Type B pancreatic cell (in vitro differentiated cells): Measurements from ENCODE around the gene F12. TPM values are rescaled to one million over a fixed set of nuclear protein-coding genes. Genes with fewer than 3 reads are reported as not detected.

ENCODE experiments used
- DNase-seq: peaks from one replicate; pipeline ENCODE4 v3.0.0; 2021; ENCODE audit warnings: mixed read lengths; ENCODE audit not compliant: unreplicated experiment; ENCODE audit errors: extremely low spot score
- H3K27ac Mint-ChIP-seq: 2 replicates; pipeline ENCODE4 v1.8.0; 2021; ENCODE audit warnings: mild to moderate bottlenecking, mixed read lengths
- H3K27me3 Mint-ChIP-seq: 2 replicates; pipeline ENCODE4 v1.8.0; 2021; ENCODE audit warnings: mixed read lengths
- H3K36me3 Mint-ChIP-seq: 2 replicates; pipeline ENCODE4 v1.8.0; 2021; ENCODE audit warnings: mixed read lengths
- H3K4me1 Mint-ChIP-seq: one replicate; pipeline ENCODE4 v1.8.0; 2021; ENCODE audit warnings: mixed read lengths; ENCODE audit not compliant: unreplicated experiment
- H3K4me3 Mint-ChIP-seq: 2 replicates; pipeline ENCODE4 v1.8.0; 2021; ENCODE audit warnings: mild to moderate bottlenecking, mixed read lengths
- H3K9me3 Mint-ChIP-seq: 2 replicates; pipeline ENCODE4 v1.8.0; 2021; ENCODE audit warnings: mixed read lengths
- CTCF ChIP-seq: fragments of 200-600 bp; sonication (generic); conservative IDR thresholded peaks from 2 replicates; pipeline ENCODE4 v1.5.0; 2021; ENCODE audit warnings: antibody characterized with exemption, mild to moderate bottlenecking
- total RNA-seq: library from RNA; stranded (reverse); gene quantifications from 2 replicates; pipeline ENCODE4 v1.2.1, GENCODE V29; 2021; ENCODE audit warnings: low replicate concordance

Gene F12
- total RNA-seq, 1 donor from 2014 or later, result 3.2 TPM

DNA sequence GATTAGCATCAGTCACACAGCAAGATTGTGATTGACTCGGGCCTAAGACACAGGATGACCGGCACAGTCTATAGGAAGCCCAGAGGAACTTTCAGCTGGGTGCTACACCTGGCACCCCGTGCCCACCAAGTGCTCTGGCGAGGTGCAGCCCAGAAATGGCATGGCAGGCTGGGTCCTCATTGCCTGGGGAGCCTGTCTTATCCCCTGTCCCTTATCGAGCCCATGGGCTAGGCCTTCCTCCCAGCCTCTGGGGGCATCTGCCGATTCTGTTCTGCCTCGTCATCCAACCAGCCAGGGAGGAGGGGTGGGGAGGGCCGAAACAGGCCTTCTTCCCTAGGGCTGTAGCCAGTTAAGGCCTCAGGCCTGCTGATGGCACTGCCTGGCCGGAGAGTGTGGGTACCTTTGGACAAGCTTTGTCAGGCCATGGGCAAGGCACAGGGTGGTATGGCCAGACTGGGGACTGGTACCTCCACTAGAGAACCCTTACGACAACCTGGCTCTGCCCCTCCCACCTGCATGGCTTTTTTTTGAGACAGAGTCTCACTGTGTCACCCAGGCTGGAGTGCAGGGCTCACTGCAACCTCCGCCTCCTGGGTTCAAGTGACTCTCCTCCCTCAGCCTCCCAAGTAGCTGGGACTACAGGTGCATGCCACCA is 18.7 kb upstream of the F12 start:
- no peaks in the 10 kb centered on the region for H3K27me3 Mint-ChIP-seq
- no peak for DNase-seq

DNA sequence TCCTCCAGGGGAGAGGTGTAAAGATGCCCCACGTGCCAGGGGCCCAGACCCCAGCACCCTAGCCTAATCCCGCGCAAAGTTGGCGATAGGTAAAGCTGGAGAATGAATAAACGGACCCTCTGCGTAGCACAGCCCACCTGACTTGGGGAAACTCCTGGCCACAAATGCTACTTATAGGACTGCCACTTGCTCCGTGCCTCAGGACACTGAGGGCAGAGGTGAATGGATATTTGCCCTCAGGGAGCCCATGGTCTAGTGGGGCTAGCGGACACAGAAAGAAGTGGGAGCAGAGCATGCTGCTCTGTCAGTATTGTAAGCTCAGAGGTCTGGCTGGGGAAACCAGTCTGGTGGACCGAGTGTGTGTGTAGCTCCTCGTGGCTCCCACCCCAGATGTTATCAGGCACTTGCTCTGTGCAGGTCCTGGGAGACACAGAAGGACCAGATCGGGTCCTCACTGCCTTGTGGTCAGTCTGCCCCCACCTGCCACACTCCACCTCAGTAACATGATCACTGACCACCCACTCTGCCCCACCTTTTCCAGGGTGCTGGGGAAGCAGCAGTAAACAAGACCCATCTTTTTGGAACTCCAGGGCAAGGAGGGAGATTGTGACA is 18.0 kb upstream of the F12 start:
- no peak for TF ChIP-seq CTCF
- Mint-ChIP-seq H3K27me3 (no peaks in the 10 kb centered on the region), H3K4me3 (peak overlapping the region; percentile 93), H3K27ac (peak overlapping the region; percentile 81), H3K4me1 (peaks cover 21% of the 10 kb centered on the region), H3K9me3 (no peaks in the 10 kb centered on the region), H3K36me3 (no peaks in the 10 kb centered on the region)
- DNase-seq, result no peak

More for the DNA sequence above, 18.7 kb upstream of the F12 start:
- peak overlapping the region; percentile 93 for H3K4me3 Mint-ChIP-seq
- no peaks in the 10 kb centered on the region for H3K36me3 Mint-ChIP-seq
- TF ChIP-seq CTCF, result no peak
- peak overlapping the region; percentile 81 for H3K27ac Mint-ChIP-seq
- H3K9me3 Mint-ChIP-seq, result no peaks in the 10 kb centered on the region
- H3K4me1 Mint-ChIP-seq, result peaks cover 21% of the 10 kb centered on the region

GRCh38 chr5:177426566-177427210 is 17.3 kb upstream of the F12 start, which contains the start of gene GRK6:
Gene GRK6, plus strand, starts transcription at chr5:177426676. Its CDS starts 170 bp downstream, at chr5:177426846.
- no peaks in the 10 kb centered on the region for H3K36me3 Mint-ChIP-seq
- peak within 1 kb of the TSS; percentile 97 for H3K4me3 Mint-ChIP-seq
- H3K9me3 Mint-ChIP-seq, result no peaks in the 10 kb centered on the region
- H3K27ac Mint-ChIP-seq, result peak within 1 kb of the TSS; percentile 97
- H3K27me3 Mint-ChIP-seq, result no peaks in the 10 kb centered on the region
- no peak for TF ChIP-seq CTCF
- H3K4me1 Mint-ChIP-seq, result peaks cover 21% of the 10 kb centered on the region
- no peak for DNase-seq

- H3K4me3 Mint-ChIP-seq, result peak overlapping the region; percentile 97
- TF ChIP-seq CTCF, result no peak
- peak; percentile 99 for DNase-seq
- peaks cover 21% of the 10 kb centered on the region for H3K4me1 Mint-ChIP-seq
- H3K36me3 Mint-ChIP-seq, result no peaks in the 10 kb centered on the region
- H3K9me3 Mint-ChIP-seq, result no peaks in the 10 kb centered on the region
- no peaks in the 10 kb centered on the region for H3K27me3 Mint-ChIP-seq
- H3K27ac Mint-ChIP-seq, result peak overlapping the region; percentile 97
Observed at GRCh38 chr5:177425801-177426565, 16.6 kb upstream of the F12 start.

- no peaks in the 10 kb centered on the region for H3K27me3 Mint-ChIP-seq
- no peaks in the 10 kb centered on the region for H3K36me3 Mint-ChIP-seq
- H3K4me1 Mint-ChIP-seq, result peaks cover 21% of the 10 kb centered on the region
- no peaks in the 10 kb centered on the region for H3K9me3 Mint-ChIP-seq
- H3K27ac Mint-ChIP-seq, result peak overlapping the region; percentile 97
- DNase-seq, result no peak
- peak overlapping the region; percentile 97 for H3K4me3 Mint-ChIP-seq
- no peak for TF ChIP-seq CTCF
Observed at GRCh38 chr5:177425196-177425800, 15.9 kb upstream of the F12 start.
